Measurements from ENCODE around the gene RELCH. TPM values are rescaled to one million over a fixed set of nuclear protein-coding genes. Genes with fewer than 3 reads are reported as not detected.

Gene RELCH
- total RNA-seq, 4 donors from 2014 or later = 11.2 to 71.3 (median 26.5) TPM

DNA sequence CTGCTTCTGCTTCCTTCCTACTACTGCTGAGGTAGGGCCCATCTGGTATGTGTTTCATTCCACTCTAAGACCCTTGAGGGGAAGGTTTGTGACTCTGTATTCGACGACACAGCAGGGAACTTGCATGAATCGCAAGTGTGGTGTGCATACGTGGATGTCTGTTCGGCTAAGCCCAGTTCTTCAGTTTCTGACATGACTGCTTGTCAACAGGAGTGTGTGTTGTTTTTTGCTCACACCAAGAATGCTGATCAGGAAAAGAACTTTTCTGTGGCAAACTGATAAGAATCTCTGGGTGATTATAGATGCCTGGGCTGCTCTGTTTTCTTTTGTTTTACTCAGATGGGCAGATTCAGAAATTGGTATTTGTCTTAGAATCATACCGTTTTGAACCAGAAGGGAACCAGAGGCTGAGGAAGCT is 160.0 kb downstream of the RELCH start:
- no peaks in the 10 kb centered on the region for H3K27me3 ChIP-seq
- TF ChIP-seq POLR2A (IDR thresholded peaks at IDR 0.05) = no peak
- TF ChIP-seq, protein P1, sequence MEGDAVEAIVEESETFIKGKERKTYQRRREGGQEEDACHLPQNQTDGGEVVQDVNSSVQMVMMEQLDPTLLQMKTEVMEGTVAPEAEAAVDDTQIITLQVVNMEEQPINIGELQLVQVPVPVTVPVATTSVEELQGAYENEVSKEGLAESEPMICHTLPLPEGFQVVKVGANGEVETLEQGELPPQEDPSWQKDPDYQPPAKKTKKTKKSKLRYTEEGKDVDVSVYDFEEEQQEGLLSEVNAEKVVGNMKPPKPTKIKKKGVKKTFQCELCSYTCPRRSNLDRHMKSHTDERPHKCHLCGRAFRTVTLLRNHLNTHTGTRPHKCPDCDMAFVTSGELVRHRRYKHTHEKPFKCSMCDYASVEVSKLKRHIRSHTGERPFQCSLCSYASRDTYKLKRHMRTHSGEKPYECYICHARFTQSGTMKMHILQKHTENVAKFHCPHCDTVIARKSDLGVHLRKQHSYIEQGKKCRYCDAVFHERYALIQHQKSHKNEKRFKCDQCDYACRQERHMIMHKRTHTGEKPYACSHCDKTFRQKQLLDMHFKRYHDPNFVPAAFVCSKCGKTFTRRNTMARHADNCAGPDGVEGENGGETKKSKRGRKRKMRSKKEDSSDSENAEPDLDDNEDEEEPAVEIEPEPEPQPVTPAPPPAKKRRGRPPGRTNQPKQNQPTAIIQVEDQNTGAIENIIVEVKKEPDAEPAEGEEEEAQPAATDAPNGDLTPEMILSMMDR (IDR thresholded peaks at IDR 0.05) = no peak
- H3K9me3 ChIP-seq = no peaks in the 10 kb centered on the region
- H3K27ac ChIP-seq = no peak overlapping the region
- intact Hi-C loops (cut with DNase I; ENCODE audit: low total_unique reads) = no loop called here
- no peak overlapping the region for H3K4me3 ChIP-seq
- no peaks in the 10 kb centered on the region for H3K36me3 ChIP-seq
- no peaks in the 10 kb centered on the region for H3K4me1 ChIP-seq
- DNase-seq = no peak

DNA sequence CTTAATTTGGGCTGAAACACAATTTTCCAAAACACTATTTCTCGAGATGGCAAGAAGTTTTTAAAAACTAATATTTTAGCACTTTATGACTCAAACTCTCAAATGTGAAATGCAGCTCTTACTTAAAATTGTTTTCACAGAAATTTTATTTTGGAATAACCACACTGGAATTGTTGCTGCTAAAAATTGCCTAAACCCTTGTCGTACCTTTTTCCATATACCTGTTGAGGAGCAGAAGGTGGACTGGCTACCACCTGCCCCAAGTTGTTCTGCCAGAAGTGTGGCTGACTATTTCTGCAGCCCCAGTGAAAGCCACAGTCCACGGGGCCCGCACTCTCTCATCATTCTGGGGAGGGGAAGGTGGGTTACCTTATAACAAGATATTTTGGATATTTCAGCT is 161.4 kb downstream of the RELCH start:
- Histone ChIP-seq H3K4me3 (no peak overlapping the region), H3K27me3 (no peaks in the 10 kb centered on the region), H3K9me3 (no peaks in the 10 kb centered on the region), H3K4me1 (no peaks in the 10 kb centered on the region), H3K36me3 (no peaks in the 10 kb centered on the region), H3K27ac (no peak overlapping the region)
- no peak for DNase-seq
- intact Hi-C loops (cut with DNase I; ENCODE audit: low total_unique reads) = no loop called here
- TF ChIP-seq, protein P1 (IDR thresholded peaks at IDR 0.05) = no peak
- no peak for TF ChIP-seq POLR2A (IDR thresholded peaks at IDR 0.05)

DNA sequence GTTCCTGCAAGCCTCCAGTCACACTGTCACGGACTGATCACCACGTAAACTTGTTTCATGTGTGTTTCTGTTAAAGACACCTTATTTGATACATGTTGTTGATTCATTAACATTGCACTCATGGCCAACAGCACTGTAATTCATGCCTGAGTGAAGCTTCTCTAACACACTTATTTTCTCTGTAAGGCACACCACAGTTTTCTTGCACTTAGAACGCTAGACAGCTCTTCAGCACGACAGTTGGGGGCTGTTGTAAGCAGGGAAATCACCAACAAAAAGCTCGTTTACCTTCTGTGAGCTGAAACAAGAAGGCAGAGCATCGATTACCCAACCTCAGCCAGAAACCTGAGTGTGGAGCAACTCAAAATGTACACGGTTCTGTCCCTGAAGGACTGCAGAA is 166.1 kb downstream of the RELCH start:
- no peaks in the 10 kb centered on the region for H3K9me3 ChIP-seq
- no peak for TF ChIP-seq POLR2A (IDR thresholded peaks at IDR 0.05)
- TF ChIP-seq, protein P1 (IDR thresholded peaks at IDR 0.05) = no peak
- no peak overlapping the region for H3K4me3 ChIP-seq
- H3K36me3 ChIP-seq = no peaks in the 10 kb centered on the region
- no peaks in the 10 kb centered on the region for H3K27me3 ChIP-seq
- no peak overlapping the region for H3K27ac ChIP-seq
- intact Hi-C loops (cut with DNase I; ENCODE audit: low total_unique reads) = loop anchor here (10.0 kb wide), 1 partner anchor 62 kb away; no protein-coding TSS in a partner anchor
- DNase-seq = no peak
- no peaks in the 10 kb centered on the region for H3K4me1 ChIP-seq

DNA sequence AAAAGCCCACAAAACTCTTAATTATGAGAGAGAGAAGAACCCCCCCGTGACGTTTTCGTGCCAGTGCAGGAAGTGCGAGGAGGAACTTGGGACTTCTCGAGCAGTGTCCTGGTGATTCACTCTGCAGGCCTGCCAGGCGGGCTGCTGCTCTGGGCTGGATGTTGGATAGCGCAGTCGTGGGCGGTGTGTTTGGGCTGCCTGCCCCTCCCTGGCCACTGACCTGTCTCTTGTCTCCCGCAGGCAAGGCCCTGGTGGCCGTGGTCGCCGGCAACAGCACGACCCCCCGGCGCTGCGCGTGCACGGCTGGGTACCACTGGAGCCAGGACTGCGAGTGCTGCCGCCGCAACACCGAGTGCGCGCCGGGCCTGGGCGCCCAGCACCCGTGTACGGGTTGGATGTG is 167.1 kb downstream of the RELCH start:
- H3K36me3 ChIP-seq = no peaks in the 10 kb centered on the region
- intact Hi-C loops (cut with DNase I; ENCODE audit: low total_unique reads) = loop anchor here (10.0 kb wide), 1 partner anchor 61 kb away; no protein-coding TSS in a partner anchor
- no peak overlapping the region for H3K4me3 ChIP-seq
- H3K27ac ChIP-seq = no peak overlapping the region
- no peaks in the 10 kb centered on the region for H3K9me3 ChIP-seq
- no peaks in the 10 kb centered on the region for H3K4me1 ChIP-seq
- no peak for DNase-seq
- TF ChIP-seq POLR2A (IDR thresholded peaks at IDR 0.05) = no peak
- TF ChIP-seq, protein P1 (IDR thresholded peaks at IDR 0.05) = no peak
- no peaks in the 10 kb centered on the region for H3K27me3 ChIP-seq

DNA sequence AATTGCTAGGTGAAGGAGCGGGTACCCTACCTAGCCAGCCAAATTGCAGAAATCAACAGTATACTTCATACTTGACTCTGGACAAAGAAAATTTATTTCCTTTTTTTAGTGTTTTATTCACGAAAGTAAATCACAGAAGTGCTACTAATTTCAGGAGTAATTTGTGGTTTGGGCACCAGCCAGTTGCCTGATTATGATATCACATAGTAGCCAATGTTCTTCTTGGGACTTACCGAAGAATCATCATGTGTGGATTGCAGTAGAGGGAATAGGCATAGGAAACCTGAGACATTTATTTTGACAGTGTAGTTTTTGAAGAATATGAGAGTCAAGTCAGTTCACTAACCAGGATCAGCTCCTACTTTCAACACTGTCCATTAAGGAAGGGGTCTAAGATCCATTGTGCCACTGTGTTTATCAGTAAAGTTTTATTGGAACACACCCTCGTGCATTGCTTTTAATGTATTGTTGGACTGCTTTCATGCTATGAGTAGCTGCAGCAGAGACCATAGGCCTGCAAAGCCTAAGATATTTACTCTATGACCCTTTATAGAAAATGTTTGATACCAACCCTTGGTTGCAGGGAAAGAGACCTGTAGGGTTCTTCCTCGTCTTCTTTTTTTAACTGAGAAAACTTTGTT is 170.1 kb downstream of the RELCH start:
- Histone ChIP-seq H3K4me3 (no peak overlapping the region), H3K36me3 (no peaks in the 10 kb centered on the region), H3K9me3 (no peaks in the 10 kb centered on the region), H3K27me3 (no peaks in the 10 kb centered on the region), H3K4me1 (no peaks in the 10 kb centered on the region), H3K27ac (no peak overlapping the region)
- TF ChIP-seq POLR2A (IDR thresholded peaks at IDR 0.05) = no peak
- TF ChIP-seq, protein P1 (IDR thresholded peaks at IDR 0.05) = no peak
- intact Hi-C loops (cut with DNase I; ENCODE audit: low total_unique reads) = loop anchor here (10.0 kb wide), 1 partner anchor 58 kb away; no protein-coding TSS in a partner anchor
- DNase-seq = no peak

Small RNA genes lying within 50 kb of the gene (small RNA-seq; reads per million reads assigned to genes)
- gene RF00019 = not detected

Other genes with a start within 250 kb of the RELCH start
- 10 to 100 TPM; 11.5 to 86.7 (median 30.2) TPM for gene PIGN, start 199 bp upstream of the RELCH start, total RNA-seq
- gene TNFRSF11A, start 138.1 kb downstream of the RELCH start, total RNA-seq = 1 to 10 TPM in 3 of 4 donors, under 1 TPM in 1; 0.26 to 7.4 (median 5.1) TPM

Measured in uterus (tissue), 4 donors.